GOT3 (cell line): Measurements from ENCODE around the gene CTAGE8.
"Not testable (repeated sequence)": the region's sequence is repeated elsewhere in the genome, so short reads cannot be mapped to it uniquely, and the experiment has no call there.

Experiments used
- DNase-seq: peaks from one replicate; lab custom pipeline; 2025; ENCODE audit warnings: mixed read lengths; lab: John Stamatoyannopoulos, UW

Gene CTAGE8

DNA sequence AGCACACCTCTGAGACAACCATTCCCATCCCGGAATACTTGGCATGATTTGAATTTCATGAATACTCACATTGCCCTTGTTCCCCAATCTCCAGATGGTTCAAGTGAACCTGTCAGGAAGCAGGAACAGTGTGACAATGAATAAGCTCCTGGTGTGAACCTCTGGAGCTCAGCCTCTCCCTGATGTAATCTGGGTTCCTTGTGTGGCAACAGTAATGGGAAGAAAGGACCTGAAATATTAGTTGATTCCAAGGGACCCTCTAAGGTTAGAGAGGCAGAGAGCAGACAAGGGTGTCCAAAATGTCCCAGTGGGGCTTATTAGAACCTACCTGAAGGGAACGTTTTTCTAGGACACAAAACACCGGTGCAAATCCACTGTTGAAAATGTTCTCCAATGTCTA, 13.0 kb downstream of the CTAGE8 start:
- DNase-seq, result no peak

DNA sequence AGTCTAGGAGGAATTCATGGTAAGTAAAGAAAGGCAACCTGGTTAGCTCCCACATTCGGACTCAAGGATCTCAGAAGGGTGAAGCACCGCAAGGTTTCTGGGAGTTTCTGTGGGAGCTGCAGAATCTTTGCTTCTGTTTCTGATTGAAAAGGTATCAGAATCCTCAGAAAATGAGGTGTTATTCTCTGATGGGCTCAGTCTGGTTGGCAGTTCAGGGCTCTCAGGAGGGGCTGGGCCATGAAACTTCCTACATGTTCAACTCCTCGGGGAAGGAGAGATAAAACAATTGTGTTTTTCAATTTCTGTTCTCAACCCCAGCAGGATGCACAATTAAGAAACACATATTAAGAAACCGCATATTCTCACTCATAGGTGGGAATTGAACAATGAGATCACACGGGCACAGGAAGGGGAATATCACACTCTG, 13.6 kb downstream of the CTAGE8 start:
- DNase-seq, result no peak

- not testable (repeated sequence) for DNase-seq
Measured at GRCh38 chr7:144252307-144252706, 16.8 kb downstream of the CTAGE8 start.

- DNase-seq, result not testable (repeated sequence)
Measured at GRCh38 chr7:144247674-144248330, 21.3 kb downstream of the CTAGE8 start.

- DNase-seq, result not testable (repeated sequence)
Measured at GRCh38 chr7:144246967-144247366, 22.1 kb downstream of the CTAGE8 start.

GRCh38 chr7:144245372-144245771, 23.7 kb downstream of the CTAGE8 start:
- DNase-seq, result not testable (repeated sequence)

- DNase-seq, result not testable (repeated sequence)
Measured at GRCh38 chr7:144239365-144239764, 29.7 kb downstream of the CTAGE8 start, which contains the start of gene OR2A42. TSS of gene OR2A42 (minus strand) at chr7:144239605. CDS start at chr7:144232843, 6,762 bp downstream.

GRCh38 chr7:144238530-144239082, 30.5 kb downstream of the CTAGE8 start:
- DNase-seq, result not testable (repeated sequence)

- not testable (repeated sequence) for DNase-seq
Measured at GRCh38 chr7:144233039-144233438, 36.0 kb downstream of the CTAGE8 start.

- not testable (repeated sequence) for DNase-seq
Measured at GRCh38 chr7:144231027-144231426, 38.1 kb downstream of the CTAGE8 start.

DNA sequence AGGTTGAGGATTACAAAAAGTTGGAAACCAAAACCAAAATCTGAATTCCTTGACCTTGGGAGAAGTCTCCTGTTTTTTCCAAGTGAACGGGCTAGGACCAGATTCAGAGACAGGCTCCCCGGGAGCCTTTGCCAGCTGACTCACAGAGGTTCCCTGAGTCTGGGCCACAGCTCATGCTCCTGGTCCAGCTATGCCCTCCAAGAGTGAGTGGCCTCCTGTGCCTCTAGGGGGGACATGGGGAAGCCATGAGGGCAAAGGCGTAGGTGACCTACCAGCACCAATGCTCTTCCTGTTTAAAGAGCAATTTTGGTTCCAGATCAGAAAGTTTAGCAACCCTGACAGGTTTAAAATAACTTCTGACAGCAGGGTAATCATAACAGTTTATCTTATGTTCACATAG, 40.3 kb downstream of the CTAGE8 start:
- not testable (repeated sequence) for DNase-seq

DNA sequence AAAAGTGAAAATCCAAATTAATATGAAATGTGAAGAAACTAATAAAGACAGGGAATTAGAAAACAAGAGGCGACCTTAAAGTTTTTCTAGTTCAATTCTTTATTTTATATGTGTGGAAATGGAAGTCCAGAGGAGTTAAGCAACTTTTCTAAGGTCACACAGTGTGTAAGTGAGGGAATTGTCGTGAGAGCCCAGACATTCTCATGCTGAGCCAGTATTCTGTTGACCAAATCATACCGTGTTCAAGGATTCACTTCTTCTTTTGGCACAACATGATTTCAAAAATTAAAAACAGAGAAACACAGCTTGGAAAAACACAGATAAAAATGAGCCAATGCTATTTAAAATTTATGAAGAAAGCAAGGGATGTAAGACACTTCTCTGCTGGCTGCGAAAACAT, 42.2 kb downstream of the CTAGE8 start:
- DNase-seq, result not testable (repeated sequence)

DNA sequence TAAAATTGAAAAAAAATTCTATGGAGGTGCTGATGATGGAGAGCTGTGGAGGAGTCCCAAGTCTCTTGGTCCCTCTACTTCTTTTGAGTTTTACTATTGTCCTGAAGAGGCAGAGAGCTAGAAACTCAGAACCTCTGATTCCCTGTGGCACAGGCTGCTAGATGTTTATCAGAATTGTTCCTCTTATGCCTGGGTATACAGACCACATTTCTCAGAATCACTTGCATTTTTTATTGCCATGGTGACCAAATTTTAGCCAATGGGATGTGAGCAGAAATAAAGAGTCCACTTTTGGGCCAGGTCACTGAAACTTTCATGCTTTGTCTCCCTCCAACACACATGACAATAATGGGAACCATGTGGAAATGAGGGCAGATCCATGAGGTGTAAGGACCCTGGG, 45.4 kb downstream of the CTAGE8 start:
- not testable (repeated sequence) for DNase-seq

DNA sequence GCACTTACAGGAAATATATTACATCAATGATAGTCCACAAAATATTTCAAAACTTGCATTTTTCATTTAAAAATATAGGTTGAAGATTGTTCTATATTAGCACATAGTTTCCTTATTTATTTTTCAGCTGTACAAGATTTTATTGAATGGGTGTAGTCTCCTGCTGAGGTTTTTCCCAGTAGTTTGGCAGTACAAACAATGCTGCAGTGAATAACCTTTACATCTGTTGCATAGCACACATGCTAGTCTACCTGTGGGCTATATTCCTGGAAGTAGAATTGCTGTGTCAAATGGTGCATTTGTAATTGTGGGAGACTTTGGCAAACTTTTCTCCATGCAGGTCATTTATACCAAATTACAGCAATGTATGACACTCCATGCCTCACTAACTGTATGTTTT, 48.6 kb downstream of the CTAGE8 start:
- DNase-seq, result not testable (repeated sequence)

- DNase-seq, result not testable (repeated sequence)
Measured at GRCh38 chr7:144219149-144219548, 49.9 kb downstream of the CTAGE8 start.

GRCh38 chr7:144218581-144218980, 50.5 kb downstream of the CTAGE8 start:
- DNase-seq, result not testable (repeated sequence)

GRCh38 chr7:144217200-144217599, 51.9 kb downstream of the CTAGE8 start:
- DNase-seq, result not testable (repeated sequence)
